GM19025 (cell line): Measurements from ENCODE around the gene ZNF282.
A peak's percentile ranks its signal among the peaks of the same experiment; 100 is the strongest.

Experiments
- ATAC-seq: cut with Tn5 transposase; IDR thresholded peaks from one replicate; pipeline ENCODE4 v1.9.1; 2021; ENCODE audit warnings: mild to moderate bottlenecking, low read depth, moderate library complexity; ENCODE audit not compliant: unreplicated experiment

ZNF282 gene

DNA sequence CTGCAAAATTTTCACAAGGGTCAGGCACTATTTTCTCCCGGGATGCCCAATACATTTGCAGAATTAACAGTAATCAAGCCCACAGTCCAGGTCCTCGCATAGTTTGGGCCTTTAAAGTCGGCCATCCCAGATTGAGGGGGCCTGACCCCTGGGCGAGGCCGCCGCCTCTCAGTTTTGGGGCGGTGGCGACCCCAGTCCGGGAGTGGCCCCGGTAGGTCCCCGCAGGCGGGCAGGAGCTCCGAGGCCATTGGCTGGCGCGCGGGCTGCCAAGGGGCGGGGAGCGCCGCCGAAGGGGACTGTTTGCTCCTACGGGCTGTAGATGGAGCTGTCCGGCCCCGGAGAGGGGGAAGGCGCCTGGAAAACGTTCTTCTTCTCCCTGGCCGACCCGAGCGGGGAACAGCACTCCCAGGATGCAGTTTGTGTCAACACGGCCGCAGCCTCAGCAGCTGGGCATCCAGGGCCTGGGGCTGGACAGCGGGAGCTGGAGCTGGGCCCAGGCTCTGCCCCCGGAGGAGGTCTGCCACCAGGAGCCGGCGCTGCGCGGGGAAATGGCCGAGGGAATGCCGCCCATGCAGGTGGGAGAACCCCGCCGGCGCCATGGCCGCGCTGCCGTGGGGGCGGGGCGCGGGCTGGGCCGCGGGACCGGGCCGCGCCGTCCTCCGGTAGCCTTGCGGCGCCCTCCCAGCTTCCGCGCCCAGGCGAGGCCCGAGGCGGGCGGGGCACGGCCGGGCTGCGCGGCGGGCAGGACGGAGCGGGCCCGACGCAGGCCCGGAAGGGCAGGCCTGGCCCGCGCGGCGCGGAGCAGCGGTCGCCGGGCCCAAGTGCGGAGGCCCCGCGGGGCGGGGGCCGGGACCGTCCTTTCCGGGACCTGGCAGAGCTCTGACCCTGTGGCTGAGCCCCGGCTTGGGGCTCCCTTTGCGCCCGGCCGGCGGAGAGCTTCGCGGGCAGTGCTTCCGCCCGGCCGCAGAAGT, at the start of gene ZNF282:
Gene ZNF282, plus strand, starts transcription at position 367 of the 971 bp plus-strand sequence. Its CDS starts 44 bp downstream, at position 411.
- ATAC-seq, result peak; percentile 87

DNA sequence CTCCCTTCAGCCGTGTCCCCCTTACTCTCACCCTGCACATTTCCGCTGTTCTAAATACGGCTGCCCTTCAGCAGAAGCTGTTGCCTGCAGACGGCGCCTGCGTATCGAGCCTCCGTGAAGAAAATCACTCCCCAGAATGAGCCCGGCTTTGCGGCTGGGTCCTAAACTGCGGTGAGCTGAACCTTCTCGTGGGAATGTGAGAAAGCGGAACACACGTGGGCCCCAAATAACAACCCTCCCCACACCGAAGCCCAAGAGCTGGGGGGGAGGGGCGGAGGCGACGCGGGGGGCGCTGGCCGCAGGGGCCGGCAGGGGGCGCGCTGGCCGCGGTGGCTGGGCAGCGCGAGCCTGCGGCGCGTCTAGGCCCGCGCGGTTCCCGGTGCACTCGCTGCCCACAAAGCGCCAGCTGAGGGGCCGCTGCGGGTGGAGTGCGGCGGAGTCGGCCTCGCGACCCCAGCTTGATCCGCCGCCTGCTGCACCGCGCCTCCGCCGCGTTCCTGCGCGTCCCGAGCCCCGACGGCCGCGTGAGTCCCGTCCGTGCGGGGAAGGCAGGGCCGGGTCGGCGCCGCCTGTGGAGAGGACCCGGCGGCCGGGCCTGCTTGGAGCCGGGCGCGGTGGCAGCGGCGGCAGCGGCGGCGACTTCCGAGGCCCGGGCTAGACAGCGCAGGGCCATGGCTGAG, 48.1 kb upstream of the ZNF282 start, which contains the start of gene ZNF398:
Gene ZNF398, plus strand, starts transcription at position 382 of the 680 bp plus-strand sequence. Its CDS starts 290 bp downstream, at position 672.
- ATAC-seq, result peak; percentile 74

- peak; percentile 25 for ATAC-seq
These were observed 47.3 kb upstream of the ZNF282 start for GRCh38 chr7:149147752-149148653.

- ATAC-seq, result no peak
These were observed 44.4 kb upstream of the ZNF282 start for GRCh38 chr7:149150981-149151380.

- no peak for ATAC-seq
These were observed 42.0 kb upstream of the ZNF282 start for GRCh38 chr7:149153346-149153745.

- no peak for ATAC-seq
These were observed 41.3 kb upstream of the ZNF282 start for GRCh38 chr7:149154056-149154455.

DNA sequence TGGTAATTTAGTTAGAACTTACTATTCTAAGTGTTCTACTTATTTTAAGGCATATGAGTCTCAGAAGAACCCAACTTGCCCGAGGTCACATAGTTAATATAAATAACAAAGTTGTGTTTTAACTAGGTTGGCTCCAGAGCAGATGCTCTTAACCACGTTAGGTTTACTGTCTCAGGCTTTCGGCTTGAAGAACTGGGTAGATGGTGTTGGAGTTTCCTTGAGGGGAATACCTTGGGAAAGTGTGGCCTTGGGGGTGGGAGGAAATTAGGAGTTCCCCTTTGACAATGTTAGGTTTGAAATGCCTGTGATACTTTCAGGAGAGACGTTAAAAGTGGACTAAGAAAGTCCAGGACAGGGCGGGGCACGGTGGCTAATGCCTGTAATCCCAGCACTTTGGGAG, 38.4 kb upstream of the ZNF282 start:
- ATAC-seq, result no peak

GRCh38 chr7:149161241-149161848, 34.0 kb upstream of the ZNF282 start:
- no peak for ATAC-seq

DNA sequence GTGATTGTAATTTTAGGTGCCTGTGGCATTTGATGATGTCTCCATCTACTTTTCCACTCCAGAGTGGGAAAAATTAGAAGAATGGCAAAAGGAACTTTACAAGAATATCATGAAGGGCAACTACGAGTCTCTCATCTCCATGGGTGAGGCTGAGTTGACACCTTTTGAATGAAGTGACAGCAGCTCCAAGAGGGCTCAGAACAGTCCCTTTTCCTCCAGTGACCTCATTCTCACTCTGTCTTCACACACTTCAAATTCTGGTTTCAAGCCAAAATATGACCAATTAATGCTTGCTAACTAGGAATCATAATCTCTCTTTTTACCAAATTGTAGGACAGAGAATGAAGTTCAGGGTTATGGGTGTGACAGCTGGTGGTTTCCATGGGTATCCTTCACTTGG, 29.2 kb upstream of the ZNF282 start:
- no peak for ATAC-seq

DNA sequence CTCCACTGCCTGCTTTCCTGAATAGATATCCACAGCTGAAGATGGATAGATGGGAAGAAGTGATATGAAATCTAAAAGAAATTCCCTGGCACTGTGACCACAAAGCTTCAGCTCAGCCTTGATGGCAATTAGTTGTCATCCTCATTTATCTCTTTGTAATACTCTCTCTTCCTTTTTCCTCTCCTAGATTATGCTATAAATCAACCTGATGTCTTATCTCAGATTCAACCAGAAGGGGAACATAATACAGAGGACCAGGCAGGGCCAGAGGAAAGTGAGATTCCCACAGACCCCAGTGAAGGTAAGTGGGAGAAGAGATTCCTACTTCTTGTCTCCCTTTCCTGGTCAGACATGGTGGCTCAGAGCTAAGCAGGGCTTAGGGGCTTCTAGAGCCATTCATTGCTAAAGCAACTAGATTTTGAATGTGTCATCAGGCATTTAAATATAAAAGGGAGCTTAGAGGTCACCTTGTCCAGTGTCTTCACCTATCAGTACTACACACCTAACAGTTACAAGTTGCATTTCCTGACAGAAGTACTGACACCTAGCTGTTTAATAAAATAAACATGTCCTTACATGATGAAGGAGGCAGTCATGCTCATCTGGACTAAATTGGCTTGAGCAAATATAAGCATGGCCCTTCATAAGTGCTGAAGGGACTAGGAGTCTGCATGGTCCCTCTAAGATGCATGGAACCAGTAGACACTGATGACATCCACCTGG, 28.6 kb upstream of the ZNF282 start:
- ATAC-seq, result no peak

DNA sequence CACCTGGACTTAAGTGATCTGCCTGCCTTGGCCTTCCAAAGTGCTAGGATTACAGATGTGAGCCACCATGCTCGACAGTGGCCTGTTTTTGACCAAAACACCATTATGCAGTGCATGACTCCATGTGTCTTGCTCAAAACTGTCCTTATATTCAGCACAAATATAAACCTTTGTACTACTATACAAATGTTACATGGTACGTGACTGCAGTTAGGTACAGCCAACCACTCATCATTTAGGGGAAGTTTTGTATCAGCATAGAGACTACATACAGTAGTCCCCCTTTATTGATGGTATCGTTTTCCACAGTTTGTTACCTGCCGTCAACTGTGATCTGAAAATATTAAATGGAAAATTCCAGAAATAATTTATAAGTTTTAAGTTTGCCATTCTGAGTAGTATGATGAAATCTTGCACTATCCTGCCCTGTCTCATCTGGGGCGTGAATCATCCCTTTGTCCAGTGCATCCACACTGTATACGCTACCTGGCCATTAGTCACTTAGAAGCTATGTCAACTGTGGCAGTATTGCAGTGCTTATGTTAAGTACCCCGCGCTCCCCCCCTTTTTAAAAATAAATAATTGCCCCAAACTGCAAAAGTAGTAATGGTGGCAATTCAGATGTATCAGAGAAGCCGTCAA, 23.3 kb upstream of the ZNF282 start:
- no peak for ATAC-seq

- no peak for ATAC-seq
These were observed 22.8 kb upstream of the ZNF282 start for GRCh38 chr7:149172534-149172920.

GRCh38 chr7:149175150-149175549, 20.2 kb upstream of the ZNF282 start:
- no peak for ATAC-seq

DNA sequence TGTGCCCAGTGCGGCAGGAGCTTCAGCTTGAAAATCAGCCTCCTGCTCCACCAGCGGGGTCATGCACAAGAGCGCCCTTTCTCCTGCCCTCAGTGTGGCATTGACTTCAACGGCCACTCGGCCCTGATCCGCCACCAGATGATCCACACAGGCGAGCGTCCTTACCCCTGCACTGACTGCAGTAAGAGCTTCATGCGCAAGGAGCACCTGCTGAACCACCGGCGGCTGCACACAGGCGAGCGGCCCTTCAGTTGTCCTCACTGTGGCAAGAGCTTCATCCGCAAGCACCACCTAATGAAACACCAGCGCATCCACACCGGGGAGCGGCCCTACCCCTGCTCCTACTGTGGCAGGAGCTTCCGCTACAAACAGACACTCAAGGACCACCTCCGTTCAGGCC, 16.1 kb upstream of the ZNF282 start:
- ATAC-seq, result no peak

- no peak for ATAC-seq
These were observed 14.5 kb upstream of the ZNF282 start for GRCh38 chr7:149180722-149181449.

DNA sequence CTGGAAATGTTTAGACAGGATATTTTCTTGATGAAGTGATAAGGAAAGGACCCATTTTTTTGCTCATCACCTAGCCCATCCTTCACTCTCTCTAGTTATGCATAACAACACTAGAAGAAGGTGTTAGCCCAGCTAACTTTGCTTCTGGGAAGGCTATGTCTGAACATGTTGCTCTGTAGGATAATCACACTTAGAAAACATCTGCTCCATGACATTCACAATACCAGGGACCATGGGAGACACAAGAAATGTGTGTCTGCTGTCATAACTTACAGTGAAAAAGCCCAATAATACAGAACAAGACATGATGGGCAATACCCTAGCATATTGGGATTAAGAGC, 13.9 kb upstream of the ZNF282 start:
- no peak for ATAC-seq

- no peak for ATAC-seq
These were observed 11.1 kb upstream of the ZNF282 start for GRCh38 chr7:149184274-149184673.

GRCh38 chr7:149188213-149188612, 7.1 kb upstream of the ZNF282 start:
- ATAC-seq, result no peak
